ENCODE results near the gene NEK8.

DNA sequence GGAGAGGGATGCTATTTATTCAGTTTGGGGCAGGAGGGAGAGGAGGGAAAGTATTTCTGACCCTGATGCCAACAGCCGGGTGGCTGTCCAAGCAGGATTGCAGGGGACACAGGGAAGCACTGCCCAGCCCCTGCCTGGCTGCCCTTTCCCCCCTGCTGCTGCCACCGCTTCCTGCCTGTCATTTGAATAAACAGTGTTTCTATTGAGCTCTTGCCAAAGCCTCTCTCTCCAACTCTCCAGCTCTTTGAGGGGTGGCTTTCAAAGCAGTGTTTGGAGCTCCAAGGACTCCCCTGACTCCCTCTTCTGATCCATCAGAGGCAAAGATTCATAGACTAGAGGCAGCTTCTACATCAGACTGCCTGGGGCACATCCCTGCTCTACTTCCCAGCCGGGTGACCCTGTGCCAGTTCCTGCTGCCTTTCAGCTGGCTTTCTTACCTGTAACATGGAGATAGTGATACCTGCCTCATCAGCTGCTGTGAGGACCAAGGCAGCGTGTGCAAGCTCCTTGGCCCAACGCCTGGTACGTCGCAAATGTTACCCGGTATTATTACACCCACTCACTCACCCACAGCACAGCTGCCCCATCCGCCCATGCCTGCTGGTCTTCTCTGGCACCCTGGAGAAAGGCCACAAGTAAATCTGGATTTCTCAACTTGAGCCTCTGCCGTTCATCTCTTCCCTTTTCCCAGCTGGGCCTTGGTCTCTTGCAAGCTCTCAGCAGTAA, 26.4 kb upstream of the NEK8 start:
- no peak for TF ChIP-seq EZH2phosphoT487 (IDR thresholded peaks at IDR 0.05; ENCODE audit: insufficient read depth, low read depth)
- TF ChIP-seq EZH2 (IDR thresholded peaks at IDR 0.05; ENCODE audit: insufficient read depth, poor library complexity, severe bottlenecking), result no peak
